SK-MEL-5 (cell line): ENCODE results near the gene GCN1. TPM values are rescaled to one million over a fixed set of nuclear protein-coding genes. Genes with fewer than 3 reads are reported as not detected.
"Not testable (repeated sequence)": the region's sequence is repeated elsewhere in the genome, so short reads cannot be mapped to it uniquely, and the experiment has no call there.

Experiments used
- DNase-seq: peaks from one replicate; pipeline ENCODE4 v3.0.0-alpha.2; 2016; ENCODE audit warnings: low read depth, low spot score
- in situ Hi-C: cut with HindIII; loops from 2 replicates; pipeline ENCODE4 v1.10.0; 2016; ENCODE audit warnings: low sequenced_read_pairs, high pct_unique_total_duplicates, low pct_unique_long_range_greater_than_20kb
- total RNA-seq: library from RNA; depleted of rRNA; stranded (reverse); fragments of >200 nt; shearing (Covaris generic); gene quantifications from 2 replicates; pipeline ENCODE4 v1.2.3, GENCODE V29; 2014

GCN1 gene
- total RNA-seq, 1 experiment from 2014 or later: 46.4 TPM

DNA sequence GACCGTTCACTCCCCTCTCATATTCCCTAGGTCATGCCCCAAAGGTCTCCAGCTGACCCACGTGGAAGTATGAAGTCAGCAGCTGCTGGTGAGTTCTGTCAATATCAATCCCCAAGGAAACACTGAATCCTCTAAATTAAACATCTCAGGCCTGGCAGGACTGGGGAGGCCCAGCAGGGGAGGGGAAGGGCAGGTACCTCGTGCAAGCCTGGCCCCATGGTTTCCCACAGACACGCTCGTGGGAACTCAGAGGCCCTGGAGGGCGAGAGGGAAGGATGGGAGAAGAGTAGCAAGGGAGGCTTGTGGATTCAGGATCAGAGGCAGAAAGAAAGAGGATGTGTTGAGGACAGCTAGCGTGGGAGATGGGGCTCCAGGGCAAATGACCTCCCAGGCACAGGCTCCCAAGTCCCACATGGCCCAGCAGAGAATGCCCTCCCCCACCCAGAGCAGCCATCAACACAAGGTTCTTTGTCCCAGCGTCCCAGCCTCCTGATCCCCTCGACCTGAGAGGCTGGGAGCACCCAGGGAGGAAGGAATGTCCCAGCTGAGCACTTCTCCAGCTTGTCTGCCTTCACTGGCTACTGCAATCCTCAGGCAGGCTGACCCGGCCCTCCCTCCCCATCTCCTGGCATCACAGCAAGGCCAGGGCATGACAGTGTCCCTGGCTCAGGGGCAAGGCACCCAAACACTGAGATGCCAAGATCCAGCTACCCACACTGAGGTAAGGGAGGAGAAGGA is 26.5 kb upstream of the GCN1 start:
- in situ Hi-C loops: no loop called here
- peak; percentile 92 for DNase-seq

DNA sequence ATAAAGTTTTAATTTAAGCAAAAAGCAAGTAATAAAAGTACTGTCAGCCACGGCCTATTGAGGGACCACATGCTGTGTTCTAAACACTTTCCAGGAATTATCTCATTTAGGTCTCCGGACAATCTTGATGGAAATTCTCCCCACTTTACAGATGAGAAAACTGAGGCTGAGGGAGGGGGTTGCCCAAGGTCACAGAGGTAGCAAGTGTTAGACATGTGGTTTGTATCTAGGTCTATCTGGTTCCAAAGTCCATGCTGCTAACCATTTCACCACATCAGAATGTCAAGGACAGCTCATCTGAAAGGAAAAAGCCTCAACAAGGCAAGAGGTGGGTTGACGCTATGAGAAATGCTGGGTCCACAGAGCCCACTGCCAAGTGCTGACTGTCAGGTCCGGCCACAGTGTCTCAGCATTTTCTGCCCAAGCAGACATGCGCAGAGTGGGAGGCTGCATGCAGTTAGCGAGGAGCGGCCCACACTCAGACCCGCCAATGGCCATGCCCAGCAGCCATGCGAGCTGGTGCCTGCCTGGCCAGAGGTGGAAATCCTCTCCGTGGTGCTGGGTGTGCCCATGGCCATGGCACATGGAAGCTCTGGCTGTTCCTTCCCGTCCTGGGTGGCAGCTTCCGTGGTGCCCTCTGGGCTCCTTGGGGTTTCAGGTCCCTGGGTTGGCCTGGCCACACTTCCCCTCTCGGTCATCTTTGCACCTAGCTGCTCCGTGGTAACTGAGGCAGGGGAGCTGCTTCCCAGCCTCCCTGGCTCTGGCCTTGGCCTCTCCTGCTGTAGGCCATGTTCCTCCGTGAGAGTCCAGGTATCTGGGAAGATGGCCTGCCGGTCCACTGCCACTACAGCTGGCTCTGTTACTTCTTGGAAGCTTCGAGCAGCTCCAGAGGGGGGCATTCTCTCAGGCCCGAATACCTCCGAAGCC is 24.4 kb upstream of the GCN1 start:
- no peak for DNase-seq
- in situ Hi-C loops: no loop called here

DNA sequence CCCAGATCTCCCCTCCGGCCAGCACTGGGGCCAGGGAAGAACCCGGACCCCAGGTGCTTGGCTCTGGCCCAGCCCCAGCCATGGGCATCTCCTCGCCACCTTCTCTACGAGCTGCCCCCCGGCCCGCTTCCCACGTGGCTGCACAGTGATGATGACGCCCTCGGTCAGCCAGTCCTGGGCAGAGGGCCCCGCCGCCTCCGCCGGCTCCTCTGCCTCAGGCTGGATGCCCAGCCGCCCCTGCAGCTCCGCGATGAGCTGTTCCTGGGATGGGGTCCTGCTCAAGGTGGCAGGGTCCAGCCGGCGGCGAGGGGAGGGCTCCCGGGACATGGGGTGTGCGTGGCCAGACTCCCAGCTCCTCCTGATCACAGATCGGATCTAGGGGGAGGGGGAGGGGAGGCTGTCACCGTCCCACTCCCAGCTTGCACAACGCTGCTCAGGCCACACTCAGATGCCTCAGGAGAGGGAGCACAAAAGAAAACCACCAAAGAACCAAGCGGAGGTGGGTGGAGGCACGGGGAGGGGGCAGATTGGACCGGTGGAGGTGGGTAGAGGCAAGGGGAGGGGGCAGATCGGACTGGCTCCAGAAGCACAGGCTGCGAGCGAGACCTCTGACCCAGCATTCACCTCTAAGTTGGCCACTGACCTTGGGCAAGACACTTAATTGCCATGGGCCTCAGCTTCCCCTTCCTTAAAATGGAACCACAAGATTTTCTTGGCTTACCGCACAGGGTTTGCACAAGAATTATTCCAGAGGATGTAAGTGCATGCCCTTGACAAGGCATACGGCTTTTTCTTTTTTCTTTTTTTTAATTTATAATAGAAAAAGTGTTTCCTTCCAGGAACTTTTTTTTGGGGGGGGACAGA is 22.5 kb upstream of the GCN1 start:
- DNase-seq: no peak
- in situ Hi-C loops: no loop called here

DNA sequence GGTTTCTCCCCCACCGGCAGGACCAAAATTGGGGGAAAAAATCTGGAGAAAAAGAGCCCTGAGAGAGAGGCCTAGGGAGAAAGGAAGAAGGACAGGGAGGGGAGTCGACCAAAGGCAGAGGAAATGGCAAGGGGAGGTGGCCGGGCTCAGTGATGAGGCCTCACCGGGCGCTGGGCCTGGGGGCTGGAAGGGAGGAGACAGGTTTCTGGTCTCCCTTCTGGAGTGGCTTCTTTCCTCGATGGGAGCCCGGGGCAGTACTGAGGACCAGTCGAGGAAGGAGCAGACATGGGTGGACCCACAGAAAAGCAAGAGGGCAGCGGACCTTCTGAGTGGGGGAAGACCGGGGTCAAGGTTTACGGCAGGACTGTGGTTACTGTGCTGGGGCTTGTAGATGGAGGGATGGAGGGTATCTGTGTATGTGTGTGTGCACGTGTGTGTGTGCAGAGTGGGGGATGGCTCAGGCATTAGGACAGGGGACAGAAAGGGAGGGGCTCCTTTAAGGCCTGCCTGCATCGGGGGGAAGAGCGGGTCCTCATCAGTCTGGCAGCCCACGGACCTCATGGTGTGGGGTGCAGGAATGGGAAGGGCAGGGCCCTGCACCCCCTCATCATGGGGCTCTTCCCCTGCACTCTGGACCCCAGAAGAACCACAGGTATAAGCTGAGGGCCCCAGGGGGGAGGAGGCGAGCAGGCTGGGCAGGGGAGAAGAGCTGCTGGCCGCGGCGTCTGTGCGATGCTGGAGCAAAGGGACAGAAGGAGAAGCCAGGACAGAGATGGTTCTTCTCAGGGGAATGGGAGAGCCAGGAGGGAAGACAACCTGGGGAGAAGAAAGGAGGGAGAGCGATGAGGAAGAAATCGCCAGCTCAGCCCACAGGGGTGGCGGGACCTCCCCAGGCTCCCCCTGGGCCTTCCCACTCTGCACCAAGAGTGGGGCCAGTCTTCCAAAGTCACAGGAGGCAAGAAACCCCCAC is 21.5 kb upstream of the GCN1 start:
- in situ Hi-C loops: no loop called here
- no peak for DNase-seq

DNA sequence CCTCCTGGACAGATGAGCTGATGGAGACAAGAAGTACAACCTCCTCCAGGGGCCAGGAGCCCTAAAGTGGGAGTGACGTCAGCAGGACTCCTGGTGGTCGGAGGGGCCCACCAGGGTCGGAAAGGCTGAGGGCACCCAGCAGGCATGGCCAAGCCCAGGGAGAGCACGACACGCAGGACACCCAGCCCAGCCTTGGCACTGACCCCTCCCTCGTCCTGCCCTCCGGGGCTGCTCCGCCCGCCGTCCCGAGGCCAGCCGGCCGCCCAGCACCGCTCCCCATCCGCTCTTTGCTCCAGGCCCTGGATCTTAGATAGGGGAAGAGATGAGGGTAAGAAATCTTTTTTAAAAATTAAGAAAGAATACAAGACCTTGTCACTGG is 20.8 kb upstream of the GCN1 start:
- in situ Hi-C loops: no loop called here

DNA sequence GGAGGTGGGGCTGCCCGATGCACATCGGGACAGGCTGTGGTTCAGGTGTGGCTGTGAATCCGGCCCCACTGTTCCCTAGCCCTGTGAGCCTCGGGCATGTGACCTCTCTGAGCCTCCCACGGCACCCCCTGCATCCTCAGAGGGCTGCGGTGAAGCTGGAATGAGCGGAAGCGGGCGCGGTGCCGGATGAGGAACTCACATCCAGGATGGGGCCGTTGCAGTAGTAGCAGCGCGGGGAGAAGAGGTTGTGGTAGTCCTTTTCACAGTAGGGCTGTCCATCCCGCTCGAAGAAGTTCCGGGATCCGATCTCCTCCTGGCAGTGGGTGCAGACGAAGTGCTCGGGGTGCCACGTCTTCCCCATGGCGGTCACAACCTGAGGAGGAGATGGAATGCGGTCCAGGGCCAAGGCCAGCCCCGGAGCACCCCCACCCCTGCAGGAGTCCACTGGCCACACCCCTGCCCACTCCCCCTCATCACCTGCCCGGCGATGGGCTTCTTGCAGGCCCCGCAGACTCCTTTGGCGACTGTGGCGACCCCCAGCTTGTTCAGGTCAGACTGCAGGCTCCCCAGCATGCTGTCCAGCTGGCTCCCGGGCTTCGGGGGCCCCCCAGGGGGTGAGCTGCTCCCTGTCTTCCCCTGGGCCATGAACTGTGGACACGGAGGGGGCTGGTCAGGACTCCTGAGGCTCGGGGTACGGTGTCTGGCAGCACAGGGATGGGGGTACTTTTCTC is 20.3 kb upstream of the GCN1 start:
- in situ Hi-C loops: no loop called here
- no peak for DNase-seq

More for the DNA sequence above, 20.8 kb upstream of the GCN1 start:
- DNase-seq: no peak

DNA sequence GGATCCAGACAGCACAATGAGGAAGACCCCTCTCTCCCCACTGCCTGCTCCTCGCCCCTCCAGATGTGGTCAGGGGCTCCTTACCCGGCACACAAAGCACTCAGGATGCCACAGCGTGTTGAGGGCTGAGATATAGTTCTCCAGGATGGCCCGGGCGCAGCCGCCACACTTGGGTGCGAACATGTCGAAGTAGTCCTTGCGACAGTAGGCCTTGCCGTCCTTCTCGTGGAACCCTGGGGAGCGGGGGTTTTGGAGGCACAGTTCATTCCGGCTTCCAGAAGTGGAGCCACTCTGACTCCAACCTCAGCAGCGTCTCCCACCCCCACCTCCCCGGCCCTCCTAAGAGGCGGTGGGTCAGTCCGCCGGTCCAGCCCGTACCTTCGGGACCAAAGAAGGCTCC is 19.2 kb upstream of the GCN1 start:
- no peak for DNase-seq
- in situ Hi-C loops: no loop called here

DNA sequence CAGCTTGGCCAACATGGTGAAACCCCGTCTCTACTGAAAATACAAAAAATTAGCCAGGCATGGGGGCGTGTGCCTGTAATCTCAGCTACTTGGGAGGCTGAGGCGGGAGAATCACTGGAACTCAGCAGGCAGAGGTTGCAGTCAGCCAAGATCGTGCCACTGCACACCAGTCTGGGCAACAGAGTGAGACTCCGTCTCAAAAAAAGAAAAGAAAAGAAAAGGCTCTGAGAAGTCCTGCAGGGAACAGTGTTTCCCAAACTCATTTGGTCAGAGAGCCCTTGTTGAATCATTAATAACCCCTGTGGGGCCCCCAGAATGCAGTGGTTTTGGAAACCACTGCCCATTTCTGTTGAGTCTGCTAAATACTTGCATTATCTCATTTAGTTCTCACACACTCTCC is 18.7 kb upstream of the GCN1 start:
- in situ Hi-C loops: not testable (repeated sequence)

DNA sequence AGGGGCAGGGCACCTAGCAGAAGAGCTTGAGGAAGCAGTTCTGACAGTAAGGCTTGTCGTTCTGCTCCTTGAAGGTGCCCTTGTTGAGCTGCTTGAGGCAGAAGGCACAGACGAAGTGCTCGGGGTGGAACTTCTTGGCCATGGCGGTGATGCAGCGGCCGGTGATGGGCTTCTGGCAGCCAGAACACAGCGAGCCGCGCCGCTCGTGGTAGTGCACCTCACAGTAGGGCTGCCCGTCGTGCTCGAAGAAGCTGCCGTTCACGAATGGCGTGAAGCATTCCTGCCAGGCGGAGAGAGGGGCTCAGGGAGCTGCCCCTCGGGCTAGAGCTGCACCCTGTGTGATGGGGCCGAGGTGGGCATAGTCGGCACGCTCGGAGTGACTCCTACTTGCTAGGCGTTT is 17.8 kb upstream of the GCN1 start:
- in situ Hi-C loops: no loop called here
- no peak for DNase-seq

More for the DNA sequence above, 18.7 kb upstream of the GCN1 start:
- not testable (repeated sequence) for DNase-seq

DNA sequence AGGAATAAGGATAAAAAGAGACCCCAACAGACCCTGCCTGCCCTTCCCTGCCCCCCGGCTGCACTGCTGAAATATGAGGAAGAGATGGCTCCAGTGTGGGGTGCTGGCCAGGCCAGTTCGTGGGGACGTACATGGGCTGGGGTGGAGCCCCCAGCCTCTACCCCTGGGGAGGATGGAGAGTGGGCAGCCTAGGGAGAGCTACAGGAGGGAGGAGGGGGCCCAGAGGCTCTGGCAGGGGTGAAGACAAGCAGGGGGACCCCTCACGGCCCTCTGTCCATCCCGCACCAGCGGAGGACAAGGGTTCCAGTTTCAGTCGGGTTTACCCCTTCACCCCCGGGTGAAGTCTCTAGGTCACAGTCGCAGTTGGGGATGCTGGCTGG is 17.4 kb upstream of the GCN1 start:
- DNase-seq: no peak
- in situ Hi-C loops: no loop called here

DNA sequence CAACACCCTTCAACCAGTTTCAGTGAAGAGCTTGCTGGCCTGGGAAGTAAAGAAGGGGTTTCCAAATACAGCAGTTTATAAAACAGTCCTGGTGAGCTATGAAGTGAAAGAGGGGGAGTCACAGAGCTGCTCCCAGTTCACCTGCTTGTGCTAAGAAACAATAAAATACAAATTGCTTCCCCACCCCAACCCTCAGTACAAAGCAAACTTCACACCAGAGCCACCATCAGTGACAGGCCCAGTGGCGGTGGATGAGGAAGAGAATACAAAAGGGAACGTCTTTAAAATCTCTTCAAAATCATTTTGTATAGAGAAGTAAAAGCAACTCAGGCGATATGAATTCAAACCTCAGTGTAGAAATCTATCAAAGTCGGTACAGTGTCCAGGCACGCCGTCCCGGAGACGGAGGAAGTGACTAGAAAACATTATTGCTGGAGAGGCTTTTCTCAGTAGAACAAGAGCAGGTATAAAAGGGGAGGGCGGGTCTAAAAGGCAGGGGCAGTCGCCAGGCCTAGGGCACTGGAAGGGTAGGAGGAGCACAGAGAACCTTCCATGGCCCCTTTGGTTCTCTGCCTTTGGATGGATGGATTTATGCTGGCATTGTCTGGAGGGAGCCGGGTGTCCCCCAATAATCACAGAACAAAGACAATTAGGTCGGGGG is 16.9 kb upstream of the GCN1 start:
- no peak for DNase-seq
- in situ Hi-C loops: no loop called here

DNA sequence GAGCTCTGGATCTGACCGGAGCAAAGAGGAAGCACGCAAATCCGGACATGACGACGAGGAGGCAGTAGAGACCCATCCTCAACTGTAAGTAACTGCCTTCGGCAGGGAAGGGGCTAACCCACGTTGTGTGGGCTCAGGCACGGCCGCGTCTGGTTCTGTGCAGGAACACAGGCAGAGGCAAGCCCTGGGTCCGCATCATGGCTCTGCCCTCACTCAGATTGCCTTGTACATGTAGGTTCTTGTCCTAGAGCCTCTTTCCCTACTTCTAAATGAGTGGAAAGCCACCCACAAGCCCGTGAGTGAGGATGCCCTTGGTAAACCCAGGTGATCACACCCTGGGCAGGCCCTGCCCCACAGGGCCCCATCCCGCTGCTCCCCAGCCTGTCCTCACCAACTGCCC is 15.3 kb upstream of the GCN1 start:
- no peak for DNase-seq
- in situ Hi-C loops: no loop called here

DNA sequence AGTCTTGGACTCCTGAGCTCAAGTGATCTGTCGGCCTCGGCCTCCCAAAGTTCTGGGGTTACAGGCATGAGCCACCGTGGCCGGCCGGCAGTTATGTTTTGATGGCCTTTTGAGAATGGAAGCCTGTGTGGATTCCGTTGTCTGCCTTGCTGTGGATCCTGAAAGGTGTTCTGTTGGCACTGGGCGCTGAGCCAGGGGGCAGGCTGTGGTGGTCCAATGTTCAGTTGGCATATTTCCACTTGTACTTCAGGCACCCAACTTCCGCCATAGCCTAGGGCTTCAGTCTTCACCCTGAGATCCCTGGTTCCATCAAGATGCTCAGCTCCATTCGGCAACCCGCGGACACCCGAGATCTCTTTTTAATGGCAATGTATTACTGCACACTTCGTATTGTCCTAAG is 12.7 kb upstream of the GCN1 start:
- DNase-seq: no peak
- in situ Hi-C loops: no loop called here

DNA sequence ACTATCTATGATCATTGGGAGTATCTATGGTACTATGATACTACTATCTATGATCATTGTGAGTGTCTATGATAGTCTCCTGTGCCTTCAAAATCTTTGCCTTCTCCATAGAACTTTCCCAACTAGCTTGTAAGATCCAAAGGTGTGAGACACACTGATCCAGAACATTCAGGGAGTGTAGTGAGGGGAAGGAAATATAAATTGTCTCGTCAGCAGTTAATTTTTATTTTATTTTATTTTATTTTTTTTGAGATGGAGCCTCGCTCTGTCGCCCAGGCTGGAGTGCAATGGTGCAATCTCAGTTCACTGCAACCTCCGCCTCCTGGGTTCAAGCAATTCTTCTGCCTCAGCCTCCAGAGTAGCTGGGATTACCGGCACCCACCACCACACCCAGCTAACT is 12.3 kb upstream of the GCN1 start:
- DNase-seq, in situ Hi-C loops: not testable (repeated sequence)

DNA sequence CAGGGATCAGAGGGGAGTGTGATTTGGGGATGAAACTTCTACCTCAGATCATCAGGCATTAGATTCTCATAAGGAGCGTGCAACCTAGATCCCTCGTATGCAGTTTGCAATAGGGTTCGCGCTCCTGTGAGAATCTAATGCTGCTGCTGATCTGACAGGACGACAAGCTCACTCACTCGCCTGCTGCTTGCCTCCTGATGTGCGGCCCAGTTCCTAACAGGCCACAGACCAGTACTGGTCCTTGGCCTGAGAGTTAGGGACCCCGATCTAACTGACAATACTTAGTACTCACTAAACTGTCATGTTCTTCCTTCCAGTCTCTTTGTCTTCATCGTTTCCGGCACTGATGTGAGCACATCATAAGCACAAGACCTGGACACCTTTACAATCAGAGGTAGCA is 11.7 kb upstream of the GCN1 start:
- DNase-seq: no peak
- in situ Hi-C loops: no loop called here

DNA sequence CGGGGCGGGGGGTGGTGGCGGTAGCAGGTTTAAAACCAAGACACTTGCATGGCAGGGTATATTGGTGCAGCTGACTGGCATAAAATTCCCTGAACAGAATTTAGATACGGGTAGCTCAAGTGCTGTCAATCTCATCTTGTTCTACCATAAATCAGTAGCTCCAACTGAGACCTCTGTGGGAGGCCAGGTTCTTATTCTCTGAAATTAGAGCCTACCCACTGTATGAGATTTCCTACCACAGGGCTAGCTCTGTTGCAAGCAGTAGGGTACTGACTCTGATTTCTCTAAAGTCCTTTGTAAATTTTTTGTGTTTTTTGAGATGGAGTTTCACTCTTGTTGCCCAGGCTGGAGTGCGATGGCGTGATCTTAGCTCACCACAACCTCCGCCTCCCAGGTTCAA is 9.7 kb upstream of the GCN1 start:
- in situ Hi-C loops: no loop called here

More for the DNA sequence above, 9.7 kb upstream of the GCN1 start:
- DNase-seq: no peak
